Neutrophil (primary cell): ENCODE measurements around the gene LTC4S.
"Not testable (repeated sequence)": the region's sequence is repeated elsewhere in the genome, so short reads cannot be mapped to it uniquely, and the experiment has no call there.

Source experiments
- H3K27ac ChIP-seq: fragments of 200-600 bp; sonication (generic); 2 replicates; pipeline ENCODE4 v1.5.1; 2016; ENCODE audit warnings: mild to moderate bottlenecking, moderate library complexity
- H3K27me3 ChIP-seq: fragments of 200-600 bp; sonication (generic); 2 replicates; pipeline ENCODE4 v1.6.0; 2016; ENCODE audit warnings: mild to moderate bottlenecking
- H3K36me3 ChIP-seq: fragments of 200-600 bp; sonication (generic); 2 replicates; pipeline ENCODE4 v1.5.1; 2017
- H3K4me1 ChIP-seq, 2 experiments: fragments of 200-600 bp in 1 of 2; sonication (generic) in 1 of 2; 1 replicate in 1 of 2; 2 replicates in 1 of 2; pipeline versions ENCODE4 v1.5.1 to v1.6.1; 2013 to 2016; ENCODE audit warnings: low read depth in 1 of 2, low read length in 1 of 2, mild to moderate bottlenecking in 1 of 2, moderate library complexity in 1 of 2; ENCODE audit not compliant: control insufficient read depth in 1 of 2, insufficient read depth in 1 of 2
- H3K4me3 ChIP-seq, 2 experiments: fragments of 200-600 bp in 1 of 2; sonication (generic) in 1 of 2; 1 replicate in 1 of 2; 2 replicates in 1 of 2; pipeline ENCODE4 v1.5.1; 2013 to 2016; ENCODE audit warnings: low read depth in 1 of 2, low read length in 1 of 2, mild to moderate bottlenecking in 1 of 2, moderate library complexity in 1 of 2
- H3K9me3 ChIP-seq: fragments of 200-600 bp; sonication (generic); 2 replicates; pipeline ENCODE4 v1.5.1; 2016
- TF ChIP-seq, protein P1 (sequence below): fragments of 200-600 bp; sonication (generic); IDR thresholded peaks from 2 replicates; pipeline ENCODE4 v1.5.1; 2016; ENCODE audit warnings: antibody characterized with exemption

Gene LTC4S, protein sequence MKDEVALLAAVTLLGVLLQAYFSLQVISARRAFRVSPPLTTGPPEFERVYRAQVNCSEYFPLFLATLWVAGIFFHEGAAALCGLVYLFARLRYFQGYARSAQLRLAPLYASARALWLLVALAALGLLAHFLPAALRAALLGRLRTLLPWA

DNA sequence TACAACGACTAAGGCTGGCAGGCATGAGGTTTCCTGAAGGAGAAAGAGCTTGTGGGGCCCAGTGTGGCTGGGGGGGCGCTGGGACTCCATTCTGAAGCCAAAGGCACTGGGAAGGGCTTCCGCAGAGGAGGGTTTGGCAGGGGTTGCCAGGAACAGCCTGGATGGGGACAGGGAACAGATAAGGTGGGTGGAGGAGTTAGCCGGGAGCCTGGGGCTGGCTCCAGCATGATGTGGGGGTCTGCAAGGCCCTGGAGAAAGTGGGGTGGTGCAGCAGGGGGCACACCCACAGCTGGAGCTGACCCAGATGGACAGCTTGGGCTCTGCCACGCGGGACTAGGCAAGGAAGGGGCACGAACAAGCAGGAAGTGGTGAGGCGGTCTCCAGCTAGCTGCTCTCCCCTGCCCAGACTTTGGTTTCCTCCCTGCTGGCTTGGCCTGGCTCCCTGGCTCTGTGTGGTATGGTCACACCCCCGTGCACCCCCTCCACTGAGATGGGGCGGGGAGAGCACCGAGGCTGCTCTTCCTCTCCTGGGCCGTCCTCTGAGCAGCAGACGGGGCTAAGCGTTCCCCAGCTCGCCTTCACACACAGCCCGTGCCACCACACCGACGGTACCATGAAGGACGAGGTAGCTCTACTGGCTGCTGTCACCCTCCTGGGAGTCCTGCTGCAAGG is at the start of gene LTC4S:
TSS of gene LTC4S (plus strand) at position 519 of the 672 bp plus-strand sequence. CDS start at position 614, 95 bp downstream.
- Histone ChIP-seq H3K9me3 (no peaks in the 10 kb centered on the region), H3K27me3 (no peaks in the 10 kb centered on the region), H3K27ac (peak within 1 kb of the TSS; percentile 39), H3K4me3 (no peak within 1 kb of the TSS), H3K4me1 (peaks cover 42 to 51% of the 10 kb centered on the region in 2 experiments), H3K36me3 (peaks cover 16% of the 10 kb centered on the region)
- TF ChIP-seq, protein P1, sequence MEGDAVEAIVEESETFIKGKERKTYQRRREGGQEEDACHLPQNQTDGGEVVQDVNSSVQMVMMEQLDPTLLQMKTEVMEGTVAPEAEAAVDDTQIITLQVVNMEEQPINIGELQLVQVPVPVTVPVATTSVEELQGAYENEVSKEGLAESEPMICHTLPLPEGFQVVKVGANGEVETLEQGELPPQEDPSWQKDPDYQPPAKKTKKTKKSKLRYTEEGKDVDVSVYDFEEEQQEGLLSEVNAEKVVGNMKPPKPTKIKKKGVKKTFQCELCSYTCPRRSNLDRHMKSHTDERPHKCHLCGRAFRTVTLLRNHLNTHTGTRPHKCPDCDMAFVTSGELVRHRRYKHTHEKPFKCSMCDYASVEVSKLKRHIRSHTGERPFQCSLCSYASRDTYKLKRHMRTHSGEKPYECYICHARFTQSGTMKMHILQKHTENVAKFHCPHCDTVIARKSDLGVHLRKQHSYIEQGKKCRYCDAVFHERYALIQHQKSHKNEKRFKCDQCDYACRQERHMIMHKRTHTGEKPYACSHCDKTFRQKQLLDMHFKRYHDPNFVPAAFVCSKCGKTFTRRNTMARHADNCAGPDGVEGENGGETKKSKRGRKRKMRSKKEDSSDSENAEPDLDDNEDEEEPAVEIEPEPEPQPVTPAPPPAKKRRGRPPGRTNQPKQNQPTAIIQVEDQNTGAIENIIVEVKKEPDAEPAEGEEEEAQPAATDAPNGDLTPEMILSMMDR = no peak

DNA sequence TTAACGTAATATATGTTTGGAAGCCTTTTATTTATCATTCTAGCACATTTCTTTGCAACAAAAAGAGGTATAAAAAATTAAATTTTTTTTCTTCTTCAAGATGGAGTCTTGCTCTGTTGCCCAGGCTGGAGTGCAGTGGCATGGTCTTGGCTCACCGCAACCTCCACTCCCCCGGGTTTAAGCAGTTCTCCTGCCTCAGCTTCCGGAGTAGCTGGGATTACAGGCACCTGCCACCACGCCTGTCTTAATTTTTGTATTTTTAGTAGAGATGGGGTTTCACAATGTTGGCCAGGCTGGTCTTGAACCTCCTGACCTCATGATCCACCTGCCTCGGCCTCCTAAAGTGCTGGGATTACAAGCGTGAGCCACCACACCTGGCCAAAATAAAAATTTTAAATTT is 49.7 kb upstream of the LTC4S start:
- not testable (repeated sequence) for H3K27me3 ChIP-seq, H3K9me3 ChIP-seq, H3K4me3 ChIP-seq, H3K27ac ChIP-seq, H3K36me3 ChIP-seq
- peaks cover 17 to 21% of the 10 kb centered on the region in 2 experiments for H3K4me1 ChIP-seq

DNA sequence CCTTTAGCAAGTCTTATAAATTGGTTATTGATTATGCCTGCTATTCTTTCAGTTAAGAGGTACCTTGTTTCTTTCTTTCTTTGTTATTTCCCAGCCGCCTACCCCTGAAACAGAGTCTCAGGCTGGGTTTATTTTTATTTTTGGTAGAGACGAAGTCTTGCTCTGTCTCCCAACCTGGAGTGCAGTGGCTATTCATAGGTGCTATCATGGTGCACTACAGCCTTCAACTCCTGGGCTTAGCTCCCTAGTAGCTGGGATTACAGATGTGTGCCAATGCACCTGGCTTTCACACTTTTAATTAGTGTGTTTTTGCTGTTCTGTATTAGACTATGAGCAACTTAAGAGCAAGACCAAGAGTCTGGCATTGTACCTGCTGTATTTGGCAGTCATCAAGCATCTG is 46.9 kb upstream of the LTC4S start:
- peaks cover 4% of the 10 kb centered on the region for H3K36me3 ChIP-seq
- no peaks in the 10 kb centered on the region for H3K9me3 ChIP-seq
- TF ChIP-seq, protein P1 = no peak
- H3K4me3 ChIP-seq = no peak overlapping the region
- peak overlapping the region; percentile 69 for H3K27ac ChIP-seq
- H3K4me1 ChIP-seq = peaks cover 17 to 30% of the 10 kb centered on the region in 2 experiments
- no peaks in the 10 kb centered on the region for H3K27me3 ChIP-seq

DNA sequence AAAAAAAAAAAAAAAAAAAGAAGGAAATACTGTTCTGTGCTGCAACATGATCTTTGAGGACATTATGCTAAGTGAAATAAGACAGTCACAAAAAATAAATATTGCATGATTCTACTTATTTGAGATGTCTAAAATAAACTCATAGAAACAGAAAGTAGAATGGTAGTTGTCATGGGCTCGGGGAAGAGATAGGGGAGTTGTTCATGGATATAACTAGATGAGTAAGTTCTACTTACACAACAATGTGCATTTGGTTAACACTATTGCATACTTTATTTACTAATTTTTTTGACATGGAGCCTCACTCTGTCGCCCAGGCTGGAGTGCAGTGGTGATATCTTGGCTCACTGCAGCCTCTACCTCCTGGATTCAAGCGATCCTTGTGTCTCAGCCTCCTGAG is 46.0 kb upstream of the LTC4S start:
- Histone ChIP-seq H3K36me3 (peaks cover 4% of the 10 kb centered on the region), H3K4me3 (no peak overlapping the region), H3K9me3 (no peaks in the 10 kb centered on the region), H3K27me3 (no peaks in the 10 kb centered on the region), H3K4me1 (peaks cover 17 to 30% of the 10 kb centered on the region in 2 experiments), H3K27ac (peak overlapping the region; percentile 69)
- TF ChIP-seq, protein P1 = no peak

DNA sequence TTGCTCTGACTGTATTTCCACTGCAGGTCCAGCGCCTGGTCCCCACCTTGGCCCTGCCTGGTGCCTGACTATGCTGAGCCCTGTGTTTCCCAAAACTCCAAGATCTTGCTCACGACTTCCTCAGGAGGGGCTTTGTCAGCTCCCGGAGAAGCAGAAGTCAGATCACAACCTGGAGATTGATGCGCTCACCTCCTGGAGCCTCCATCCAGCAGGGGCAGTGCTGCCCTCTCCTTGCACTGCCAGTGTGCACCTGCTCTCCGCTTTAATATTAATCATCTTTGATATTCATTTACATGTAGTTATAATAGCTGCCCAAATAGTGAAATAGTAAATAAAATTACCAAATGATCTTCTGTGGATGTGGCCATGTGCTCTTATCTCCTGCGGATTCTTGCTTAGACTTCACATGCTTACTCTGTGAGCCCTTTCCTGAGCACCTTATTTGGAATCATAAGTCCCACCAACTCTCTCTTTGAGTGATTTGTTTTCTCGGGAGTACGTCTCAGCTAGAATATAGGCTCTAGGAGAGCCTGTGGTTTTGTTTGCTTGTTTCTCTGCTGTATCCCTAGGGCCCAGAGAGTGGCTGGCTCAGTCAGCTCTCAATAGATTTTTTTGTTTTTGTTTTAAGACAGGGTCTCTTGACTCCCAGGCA is 43.8 kb upstream of the LTC4S start:
- no peaks in the 10 kb centered on the region for H3K27me3 ChIP-seq
- H3K4me1 ChIP-seq = peaks cover 31 to 40% of the 10 kb centered on the region in 2 experiments
- H3K9me3 ChIP-seq = no peaks in the 10 kb centered on the region
- peaks cover 4% of the 10 kb centered on the region for H3K36me3 ChIP-seq
- TF ChIP-seq, protein P1 = no peak
- H3K4me3 ChIP-seq = no peak overlapping the region
- no peak overlapping the region for H3K27ac ChIP-seq

DNA sequence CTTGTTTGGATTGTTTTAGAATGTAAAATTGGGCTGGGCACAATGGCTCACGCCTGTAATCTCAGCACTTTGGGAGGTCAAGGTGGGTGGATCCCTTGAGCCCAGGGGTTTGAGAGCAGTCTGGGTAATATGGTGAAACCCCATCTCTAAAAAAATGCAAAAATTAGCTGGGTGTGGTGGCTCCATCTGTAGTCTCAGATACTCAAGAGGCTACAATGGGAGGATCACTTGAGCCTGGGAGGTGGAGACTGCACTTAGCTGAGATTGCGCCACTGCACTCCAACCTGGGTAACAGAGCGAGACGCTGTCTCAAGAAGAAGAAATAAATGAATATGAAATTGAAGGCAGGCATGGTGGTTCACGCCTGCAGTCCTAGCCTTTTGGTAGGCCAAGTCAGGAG is 39.8 kb upstream of the LTC4S start:
- Histone ChIP-seq H3K27ac (peak overlapping the region; percentile 50), H3K4me1 (peaks cover 36 to 48% of the 10 kb centered on the region in 2 experiments), H3K9me3 (no peaks in the 10 kb centered on the region), H3K27me3 (no peaks in the 10 kb centered on the region), H3K36me3 (peaks cover 4% of the 10 kb centered on the region), H3K4me3 (no peak overlapping the region)
- TF ChIP-seq, protein P1 = no peak
